ENCODE results near the gene FAM3C. TPM values are rescaled to one million over a fixed set of nuclear protein-coding genes. Genes with fewer than 3 reads are reported as not detected.
A peak's percentile ranks its signal among the peaks of the same experiment; 100 is the strongest.

FAM3C gene
- total and polyA plus RNA-seq, 10 of the 15 experiments (the other 5 are each of a cell fraction or from before 2014, with no cell fraction given) = 11.0 to 110 (median 27.8) TPM

- 0 out of 2 replicates have a peak, but pooled peaks have one; percentile 47 for TF ChIP-seq ATF2 (IDR thresholded peaks at IDR 0.05; ENCODE audit: low read length)
- no peak for TF ChIP-seq EZH2 (IDR thresholded peaks at IDR 0.05; ENCODE audit: borderline replicate concordance, control insufficient read depth, low read depth, low read length)
- TF ChIP-seq TCF7 (IDR thresholded peaks at IDR 0.05; ENCODE audit: borderline replicate concordance) = 0 out of 2 replicates have a peak, but pooled peaks have one; percentile 6
- TF ChIP-seq FOXM1 (IDR thresholded peaks at IDR 0.05; ENCODE audit: low read depth, low read length) = peak; percentile 32; the same call in 1 of the 2 replicates
- TF ChIP-seq MLLT1 (IDR thresholded peaks at IDR 0.05) = no peak; the same call in 1 of the 2 replicates
- TF ChIP-seq STAT3 (IDR thresholded peaks at IDR 0.05; ENCODE audit: low read depth, low read length) = no peak
- no peak for TF ChIP-seq ZZZ3 (IDR thresholded peaks at IDR 0.05; ENCODE audit: control insufficient read depth, insufficient read length, low read depth)
- 0 out of 2 replicates have a peak, but pooled peaks have one; percentile 22 for TF ChIP-seq GABPA (IDR thresholded peaks at IDR 0.05; ENCODE audit: low read depth)
- peak; percentile 42 for TF ChIP-seq IKZF1 (conservative IDR thresholded peaks at IDR 0.05)
Measured at GRCh38 chr7:121394709-121395140, 1.4 kb downstream of the FAM3C start (continued).

- no peak overlapping the region for H2AFZ ChIP-seq (ENCODE audit: control insufficient read depth, low read depth, low read length)
- no peaks in the 10 kb centered on the region for H3K36me3 ChIP-seq (ENCODE audit: control insufficient read depth in 2 of 2, insufficient read depth in 2 of 2, low read length in 1 of 2)
- WGBS (ENCODE audit: insufficient coverage, insufficient replicate concordance, low lambda C conversion rate, missing lambda C conversion rate) = over 99% methylated on average over 7 of the region's 7 CpGs
- BruUV-seq (replicated peaks) = no TSS peak
- TF ChIP-seq NKRF (conservative IDR thresholded peaks at IDR 0.05) (no peak), MLLT1 (IDR thresholded peaks at IDR 0.05) (peak; percentile 92)
- intact Hi-C loops (cut with micrococcal nuclease; ENCODE audit: unreplicated experiment) (no loop called here), in situ Hi-C loops (cut with MboI) (loop anchor here (25.0 kb wide), 1 partner anchor 981 kb away; no protein-coding TSS in a partner anchor)
- ChIA-PET POLR2A (interaction anchor here (0.9 to 4.6 kb wide), 5 partner anchors 8 to 136 kb away, joined by 3 to 50 read pairs (median 4); no protein-coding TSS in a partner anchor), SMC1A (ENCODE audit: uncharacterized antibody, unreplicated experiment) (interaction anchor here (1.3 to 8.4 kb wide), 7 partner anchors 7 to 155 kb away, joined by 5 to 135 read pairs (median 66); no protein-coding TSS in a partner anchor), CTCF (interaction anchor here (1.0 to 6.6 kb wide), 7 partner anchors 8 to 138 kb away, joined by 3 to 166 read pairs (median 4); no protein-coding TSS in a partner anchor), RAD21 (ENCODE audit: unreplicated experiment) (interaction anchor here (0.9 to 6.5 kb wide), 5 partner anchors 10 to 137 kb away, joined by 3 to 208 read pairs (median 100); no protein-coding TSS in a partner anchor)
- no peak for FAIRE-seq
- peaks cover 14% of the 10 kb centered on the region for H3K4me1 ChIP-seq (ENCODE audit: control insufficient read depth, insufficient read depth, low read length)
- ATAC-seq = no peak
- H3K4me3 ChIP-seq = no peak overlapping the region
- H3K79me2 ChIP-seq (ENCODE audit: control insufficient read depth, insufficient read depth, low read length) = peaks cover 76% of the 10 kb centered on the region
- H3K4me2 ChIP-seq (ENCODE audit: control insufficient read depth, insufficient read depth) = no peak overlapping the region
- no peak for DNase-seq (ENCODE audit: low read depth, low spot score)
- H4K20me1 ChIP-seq (ENCODE audit: control insufficient read depth, insufficient read depth) = no peaks in the 10 kb centered on the region
- no peaks in the 10 kb centered on the region for H3K27me3 ChIP-seq (replicated peaks in 1 of 2; ENCODE audit: control insufficient read depth in 2 of 2, insufficient read depth in 2 of 2, low read length in 1 of 2)
- H3K9me3 ChIP-seq (replicated peaks; ENCODE audit: control insufficient read depth, insufficient read depth, low read length) = peaks cover 1% of the 10 kb centered on the region; the same call in 1 of the 3 replicates
- no peak overlapping the region for H3K9ac ChIP-seq (ENCODE audit: control insufficient read depth, insufficient read depth, low read length)
- H3K27ac ChIP-seq (ENCODE audit: control insufficient read depth, insufficient read depth) = no peak overlapping the region
Measured at GRCh38 chr7:121393005-121393366, 3.1 kb downstream of the FAM3C start.

Data from GM12878 (cell line).